MM.1S (cell line): Measurements from ENCODE around the gene CHST3.

Experiments
- EZH2 ChIP-seq: fragments of 300-600 bp; sonication (generic); optimal IDR thresholded peaks from 2 replicates; pipeline ENCODE3; 2017; ENCODE audit warnings: low read depth, mild to moderate bottlenecking, antibody characterized with exemption, low read length, mixed read lengths
- TF ChIP-seq, protein P1 (sequence below): fragments of 300-600 bp; sonication (generic); IDR thresholded peaks from 2 replicates; pipeline ENCODE4 v1.5.1; 2016; ENCODE audit warnings: antibody characterized with exemption, low read length, mixed read lengths

DNA sequence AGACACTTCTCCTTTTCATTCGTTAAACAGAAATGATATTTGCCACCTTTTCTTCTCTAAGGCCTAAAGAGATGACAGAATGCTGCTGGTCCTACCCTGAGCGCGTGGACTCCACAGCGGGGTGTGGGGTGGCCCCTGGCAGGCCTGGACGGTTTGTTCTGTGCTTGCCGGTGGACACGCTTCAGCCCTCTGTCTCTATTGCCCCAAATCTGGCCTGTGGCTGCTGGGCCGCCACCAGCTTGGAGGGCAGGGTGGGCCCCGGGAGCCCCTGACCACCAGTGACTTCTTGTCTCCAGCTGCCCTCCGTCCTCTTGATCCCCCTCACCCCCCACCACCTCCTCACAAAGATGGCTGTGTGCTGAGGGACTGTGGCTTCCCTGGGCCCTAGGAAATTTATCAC lies 5.7 kb downstream of the CHST3 start:
- TF ChIP-seq, protein P1, sequence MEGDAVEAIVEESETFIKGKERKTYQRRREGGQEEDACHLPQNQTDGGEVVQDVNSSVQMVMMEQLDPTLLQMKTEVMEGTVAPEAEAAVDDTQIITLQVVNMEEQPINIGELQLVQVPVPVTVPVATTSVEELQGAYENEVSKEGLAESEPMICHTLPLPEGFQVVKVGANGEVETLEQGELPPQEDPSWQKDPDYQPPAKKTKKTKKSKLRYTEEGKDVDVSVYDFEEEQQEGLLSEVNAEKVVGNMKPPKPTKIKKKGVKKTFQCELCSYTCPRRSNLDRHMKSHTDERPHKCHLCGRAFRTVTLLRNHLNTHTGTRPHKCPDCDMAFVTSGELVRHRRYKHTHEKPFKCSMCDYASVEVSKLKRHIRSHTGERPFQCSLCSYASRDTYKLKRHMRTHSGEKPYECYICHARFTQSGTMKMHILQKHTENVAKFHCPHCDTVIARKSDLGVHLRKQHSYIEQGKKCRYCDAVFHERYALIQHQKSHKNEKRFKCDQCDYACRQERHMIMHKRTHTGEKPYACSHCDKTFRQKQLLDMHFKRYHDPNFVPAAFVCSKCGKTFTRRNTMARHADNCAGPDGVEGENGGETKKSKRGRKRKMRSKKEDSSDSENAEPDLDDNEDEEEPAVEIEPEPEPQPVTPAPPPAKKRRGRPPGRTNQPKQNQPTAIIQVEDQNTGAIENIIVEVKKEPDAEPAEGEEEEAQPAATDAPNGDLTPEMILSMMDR = no peak
- TF ChIP-seq EZH2 = no peak
